ENCODE data around the gene EIF3A. TPM values are rescaled to one million over a fixed set of nuclear protein-coding genes. Genes with fewer than 3 reads are reported as not detected.

The EIF3A gene
- total and polyA plus RNA-seq, 4 donors, result 37.1 to 101 (median 80.5) TPM

GRCh38 chr10:119090026-119090795 is 9.6 kb upstream of the EIF3A start:
- no peak overlapping the region for H3K9ac ChIP-seq (ENCODE audit: insufficient read depth in 1 of 2, low read length in 2 of 2)
- no peaks in the 10 kb centered on the region for H3K36me3 ChIP-seq (ENCODE audit: control insufficient read depth in 4 of 4, insufficient read depth in 4 of 4, low read length in 4 of 4)
- no peak for DNase-seq
- TF ChIP-seq CTCF (IDR thresholded peaks at IDR 0.05; ENCODE audit: control extremely low read depth, extremely low read depth), result no peak
- no peaks in the 10 kb centered on the region for H3K9me3 ChIP-seq (ENCODE audit: control insufficient read depth in 4 of 4, insufficient read depth in 3 of 4, low read length in 3 of 4)
- H3K4me3 ChIP-seq, result no peak overlapping the region
- no peak overlapping the region for H3K27ac ChIP-seq (ENCODE audit: low read depth in 1 of 2, low read length in 1 of 2)
- 80 to 87% methylated on average over 13 of the region's 13 CpGs for WGBS, 2 donors
- no peaks in the 10 kb centered on the region for H3K4me1 ChIP-seq (ENCODE audit: control insufficient read depth in 5 of 5, insufficient read depth in 5 of 5, low read length in 5 of 5)
- no peaks in the 10 kb centered on the region for H3K27me3 ChIP-seq (ENCODE audit: control insufficient read depth in 3 of 3, insufficient read depth in 3 of 3, low read length in 2 of 3)
- no peak for ATAC-seq (ENCODE audit: insufficient read depth, low FRiP score)

- no peaks in the 10 kb centered on the region for H3K36me3 ChIP-seq (ENCODE audit: control insufficient read depth in 4 of 4, insufficient read depth in 4 of 4, low read length in 4 of 4)
- ATAC-seq (ENCODE audit: insufficient read depth, low FRiP score) (no peak), DNase-seq (no peak)
- H3K27me3 ChIP-seq (ENCODE audit: control insufficient read depth in 3 of 3, insufficient read depth in 3 of 3, low read length in 2 of 3), result no peaks in the 10 kb centered on the region
- H3K4me3 ChIP-seq, result no peak overlapping the region
- WGBS, 2 donors, result 65 to 74% methylated on average over 4 of the region's 4 CpGs
- no peaks in the 10 kb centered on the region for H3K9me3 ChIP-seq (ENCODE audit: control insufficient read depth in 4 of 4, insufficient read depth in 3 of 4, low read length in 3 of 4)
- no peak overlapping the region for H3K9ac ChIP-seq (ENCODE audit: insufficient read depth in 1 of 2, low read length in 2 of 2)
- TF ChIP-seq CTCF (IDR thresholded peaks at IDR 0.05; ENCODE audit: control extremely low read depth, extremely low read depth), result no peak
- no peaks in the 10 kb centered on the region for H3K4me1 ChIP-seq (ENCODE audit: control insufficient read depth in 5 of 5, insufficient read depth in 5 of 5, low read length in 5 of 5)
- H3K27ac ChIP-seq (ENCODE audit: low read depth in 1 of 2, low read length in 1 of 2), result no peak overlapping the region
These were observed 6.8 kb upstream of the EIF3A start for GRCh38 chr10:119087271-119087882.

GRCh38 chr10:119084896-119085295 is 4.3 kb upstream of the EIF3A start:
- H3K27ac ChIP-seq (ENCODE audit: low read depth in 1 of 2, low read length in 1 of 2), result no peak overlapping the region
- H3K36me3 ChIP-seq (ENCODE audit: control insufficient read depth in 4 of 4, insufficient read depth in 4 of 4, low read length in 4 of 4), result no peaks in the 10 kb centered on the region
- no peaks in the 10 kb centered on the region for H3K27me3 ChIP-seq (ENCODE audit: control insufficient read depth in 3 of 3, insufficient read depth in 3 of 3, low read length in 2 of 3)
- DNase-seq (no peak), ATAC-seq (ENCODE audit: insufficient read depth, low FRiP score) (no peak)
- H3K4me3 ChIP-seq, result no peak overlapping the region
- H3K9ac ChIP-seq (ENCODE audit: insufficient read depth in 1 of 2, low read length in 2 of 2), result no peak overlapping the region
- WGBS, 2 donors, result 91 to 94% methylated on average over 11 of the region's 11 CpGs
- peaks cover 0 to 4% (median 0%) of the 10 kb centered on the region in 5 donors for H3K4me1 ChIP-seq (ENCODE audit: control insufficient read depth in 5 of 5, insufficient read depth in 5 of 5, low read length in 5 of 5)
- H3K9me3 ChIP-seq (ENCODE audit: control insufficient read depth in 4 of 4, insufficient read depth in 3 of 4, low read length in 3 of 4), result no peaks in the 10 kb centered on the region
- TF ChIP-seq CTCF (IDR thresholded peaks at IDR 0.05; ENCODE audit: control extremely low read depth, extremely low read depth), result no peak

All from lung (tissue), 12 donors.